Measurements from ENCODE around the gene ZBTB7A. TPM values are rescaled to one million over a fixed set of nuclear protein-coding genes. Genes with fewer than 3 reads are reported as not detected.

The ZBTB7A gene
- total RNA-seq, 1 experiment from 2014 or later, result 49.5 TPM

DNA sequence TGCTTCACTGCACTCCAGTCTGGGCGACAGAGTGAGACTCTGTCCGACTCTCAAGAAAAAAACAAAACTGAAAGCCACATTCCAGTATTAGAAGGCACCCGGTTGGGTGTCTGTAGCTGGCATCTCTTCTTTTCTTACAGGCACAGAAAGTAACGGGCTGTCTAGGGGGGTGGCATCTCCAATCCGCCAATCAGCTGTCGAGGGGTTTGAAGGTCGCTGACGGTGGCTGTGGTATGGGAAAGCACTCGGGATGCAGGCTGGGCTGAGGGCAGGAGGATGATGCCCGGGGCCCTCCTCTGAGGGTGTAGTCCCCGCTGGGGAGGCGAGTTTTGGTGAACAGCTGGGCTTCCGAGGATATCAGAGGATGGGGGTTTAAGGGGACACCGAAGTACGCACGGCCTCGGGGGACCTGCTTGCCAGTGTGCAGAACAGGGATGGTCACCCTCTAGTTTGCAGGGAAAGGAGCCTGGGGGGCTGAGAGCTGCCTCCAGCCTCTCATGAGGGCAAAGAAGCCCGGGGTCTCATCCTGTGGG, 27.0 kb upstream of the ZBTB7A start:
- Histone ChIP-seq H3K9me2 (ENCODE audit: insufficient read depth) (no peaks in the 10 kb centered on the region), H4K20me1 (ENCODE audit: insufficient read depth) (no peaks in the 10 kb centered on the region), H3K9me3 (ENCODE audit: control insufficient read depth in 1 of 2, insufficient read depth in 1 of 2, low read depth in 1 of 2, low read length in 2 of 2) (no peaks in the 10 kb centered on the region), H3K9ac (ENCODE audit: low read length) (no peak overlapping the region), H3K4me2 (ENCODE audit: low read length) (no peak overlapping the region), H2AFZ (ENCODE audit: low read depth, low read length, poor library complexity, severe bottlenecking) (no peak overlapping the region), H3K4me1 (ENCODE audit: control insufficient read depth in 1 of 2, insufficient read depth in 2 of 2, low read length in 2 of 2) (no peaks in the 10 kb centered on the region), H3K27me3 (ENCODE audit: insufficient read depth, low read length) (no peaks in the 10 kb centered on the region), H3K27ac (ENCODE audit: low read depth, low read length) (no peak overlapping the region), H3K79me2 (ENCODE audit: insufficient read depth, low read length) (no peaks in the 10 kb centered on the region), H3K36me3 (ENCODE audit: control insufficient read depth in 1 of 2, insufficient read depth in 2 of 2, low read length in 2 of 2) (peaks cover 6 to 9% of the 10 kb centered on the region in 2 experiments; a peak in 2 of 4 replicates), H3K4me3 (replicated peaks in 1 of 2; ENCODE audit: low read depth in 1 of 2, low read length in 2 of 2) (no peak overlapping the region)
- ChIA-PET RAD21 (ENCODE audit: low non-redundant PET in 1 of 2, low total read pairs in 2 of 2, uncharacterized antibody in 2 of 2, unreplicated experiment in 2 of 2) (no interaction called here), CTCF (no interaction called here), POLR2A (no interaction called here)
- intact Hi-C loops (cut with micrococcal nuclease), result no loop called here
- no peak for TF ChIP-seq YY1 (IDR thresholded peaks at IDR 0.05; ENCODE audit: extremely low read depth, insufficient replicate concordance, low read depth, low read length)
- no peak for TF ChIP-seq REST (IDR thresholded peaks at IDR 0.05; ENCODE audit: low read depth)
- TF ChIP-seq CEBPB (IDR thresholded peaks at IDR 0.05; ENCODE audit: low read depth), result no peak
- TF ChIP-seq ZFX (IDR thresholded peaks at IDR 0.05), result no peak
- TF ChIP-seq EZH2phosphoT487 (IDR thresholded peaks at IDR 0.05; ENCODE audit: borderline replicate concordance), result no peak
- TF ChIP-seq FOSL1 (IDR thresholded peaks at IDR 0.05; ENCODE audit: low read depth), result no peak
- no peak for TF ChIP-seq ATF3 (IDR thresholded peaks at IDR 0.05)
- TF ChIP-seq SIN3A (IDR thresholded peaks at IDR 0.05; ENCODE audit: low read depth), result no peak
- no peak for TF ChIP-seq SP1 (IDR thresholded peaks at IDR 0.05; ENCODE audit: low read depth)
- TF ChIP-seq, protein P1, sequence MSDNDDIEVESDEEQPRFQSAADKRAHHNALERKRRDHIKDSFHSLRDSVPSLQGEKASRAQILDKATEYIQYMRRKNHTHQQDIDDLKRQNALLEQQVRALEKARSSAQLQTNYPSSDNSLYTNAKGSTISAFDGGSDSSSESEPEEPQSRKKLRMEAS (IDR thresholded peaks at IDR 0.05), result no peak
- TF ChIP-seq JUND (IDR thresholded peaks at IDR 0.05), result no peak
- no peak for TF ChIP-seq POLR2A (IDR thresholded peaks at IDR 0.05; ENCODE audit: borderline replicate concordance, extremely low read depth, insufficient read depth, insufficient read length)
- TF ChIP-seq SRF (IDR thresholded peaks at IDR 0.05; ENCODE audit: low read depth), result no peak
- TF ChIP-seq EZH2 (IDR thresholded peaks at IDR 0.05), result no peak
- TF ChIP-seq RAD21 (IDR thresholded peaks at IDR 0.05; ENCODE audit: low read depth), result no peak
- TF ChIP-seq POLR2AphosphoS5 (IDR thresholded peaks at IDR 0.05; ENCODE audit: low read depth, low read length), result no peak
- no peak for TF ChIP-seq EGR1 (IDR thresholded peaks at IDR 0.05; ENCODE audit: low read depth)
- no peak for TF ChIP-seq ZNF274 (IDR thresholded peaks at IDR 0.05; ENCODE audit: low read depth, low read length)
- TF ChIP-seq TCF7L2 (IDR thresholded peaks at IDR 0.05; ENCODE audit: borderline replicate concordance, extremely low read depth, insufficient read depth, insufficient read length), result no peak
- ATAC-seq, result no peak
- DNase-seq (ENCODE audit: low read depth, low spot score), result no peak
- no TSS peak for BruUV-seq (replicated peaks)
